ENCODE results near the gene AFF3.

- no peak for TF ChIP-seq CTCF (IDR thresholded peaks at IDR 0.05)
- TF ChIP-seq POLR2A (IDR thresholded peaks at IDR 0.05) = no peak
Measured at GRCh38 chr2:99888617-99889016, 253.8 kb downstream of the AFF3 start.
